Raji (cell line): ENCODE data around the gene CHRNB2.

Experiments used
- POLR2A ChIP-seq: IDR thresholded peaks from 2 replicates; pipeline ENCODE4 v1.6.1; 2011; ENCODE audit warnings: low read depth, low read length, control low read depth; ENCODE audit not compliant: insufficient read depth

Gene CHRNB2

DNA sequence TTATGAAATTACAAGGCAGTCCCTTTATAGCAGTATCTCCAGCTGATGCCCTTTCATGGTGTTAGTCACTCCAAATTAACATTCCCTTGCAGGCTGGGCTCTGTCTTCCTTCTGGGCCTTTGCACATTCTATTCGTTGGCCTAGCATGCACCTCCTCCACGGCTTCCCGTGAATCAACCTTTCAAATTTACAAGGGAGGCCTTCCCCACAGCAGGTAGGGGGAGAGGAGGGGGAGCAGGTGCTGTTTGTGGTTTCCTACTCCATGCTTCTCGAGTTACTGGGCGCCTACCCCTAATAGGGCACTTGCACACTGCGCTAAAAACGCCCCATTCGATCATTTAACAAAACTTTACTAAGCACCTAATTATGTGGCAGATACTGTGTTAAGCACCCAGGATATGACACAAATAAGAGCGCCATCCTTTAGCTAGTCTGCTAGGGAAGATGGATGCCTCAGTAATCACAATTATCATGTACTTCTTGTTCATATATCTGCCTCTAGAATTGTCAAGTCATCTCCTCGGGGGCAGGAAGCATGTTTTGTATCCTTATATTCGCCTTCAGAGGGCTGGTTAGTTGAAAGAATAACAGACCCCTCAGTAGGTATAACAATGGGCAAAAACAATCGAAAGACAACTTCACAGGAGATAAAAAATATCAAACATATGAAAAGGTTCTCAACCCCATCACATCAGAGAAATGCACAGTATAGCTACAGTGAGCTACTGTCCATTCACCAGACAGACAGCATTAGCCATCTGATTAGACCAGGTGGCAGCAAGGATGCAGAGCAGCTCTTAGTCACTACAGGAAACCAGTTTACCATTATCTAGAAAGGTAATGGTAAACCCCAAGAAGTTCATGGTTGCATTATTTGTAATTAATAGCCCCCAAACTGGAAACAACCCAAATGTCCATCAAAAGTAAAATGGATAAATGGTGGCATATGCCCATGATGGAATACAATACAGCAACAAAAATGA is 42.1 kb downstream of the CHRNB2 start:
- no peak for TF ChIP-seq POLR2A

DNA sequence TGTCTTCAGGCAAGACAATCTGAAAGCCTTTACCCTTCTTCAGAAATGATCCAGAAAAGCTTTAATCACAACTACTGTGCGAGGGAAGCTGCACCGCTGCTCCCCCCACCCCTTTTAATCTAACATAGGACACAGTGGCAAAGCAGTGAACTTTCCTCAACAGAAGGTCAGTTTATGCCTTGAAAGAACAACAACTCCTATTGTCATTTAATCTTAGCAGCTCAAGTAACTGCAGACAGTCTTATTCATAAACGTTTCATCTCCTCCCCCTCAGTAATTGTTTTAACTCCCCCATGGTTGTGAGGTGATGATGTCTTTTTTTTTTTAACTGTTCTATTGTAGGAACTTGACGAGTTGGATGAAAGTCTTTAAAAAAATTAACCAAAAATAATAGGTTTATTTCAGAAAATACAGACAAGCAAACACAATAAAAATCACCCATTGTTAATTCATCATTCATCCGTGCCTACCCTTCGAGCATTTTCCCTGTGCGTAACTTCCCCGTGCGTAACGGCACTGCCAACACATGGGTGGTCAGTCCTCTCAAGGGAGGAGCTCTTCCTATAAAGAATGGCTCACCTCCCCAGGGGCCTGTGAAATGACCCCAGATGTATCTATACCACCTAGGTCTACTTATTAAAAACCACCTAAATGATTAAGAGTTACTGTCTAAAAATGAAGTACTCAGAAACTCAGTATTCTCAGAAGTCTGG is 43.7 kb downstream of the CHRNB2 start:
- no peak for TF ChIP-seq POLR2A

DNA sequence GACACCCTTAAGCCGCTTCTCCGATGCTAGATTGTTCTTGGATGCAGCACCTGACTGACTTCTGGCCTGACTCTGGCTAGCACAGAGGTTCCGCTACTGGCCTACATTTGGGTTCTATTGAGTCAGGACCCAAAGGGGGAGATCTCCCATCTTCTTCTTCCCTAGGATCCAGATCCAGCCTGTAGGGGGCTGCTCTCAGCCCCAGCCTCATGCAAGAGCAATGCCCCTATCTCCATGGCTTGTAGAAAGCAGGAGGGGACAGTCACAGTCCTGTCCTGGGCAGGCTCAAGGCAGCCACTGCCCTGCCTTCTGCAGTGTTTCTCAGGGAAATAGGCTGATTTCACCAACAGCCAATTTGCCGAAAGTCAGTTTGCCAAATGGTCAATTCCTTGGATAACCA is 46.7 kb downstream of the CHRNB2 start:
- no peak for TF ChIP-seq POLR2A

DNA sequence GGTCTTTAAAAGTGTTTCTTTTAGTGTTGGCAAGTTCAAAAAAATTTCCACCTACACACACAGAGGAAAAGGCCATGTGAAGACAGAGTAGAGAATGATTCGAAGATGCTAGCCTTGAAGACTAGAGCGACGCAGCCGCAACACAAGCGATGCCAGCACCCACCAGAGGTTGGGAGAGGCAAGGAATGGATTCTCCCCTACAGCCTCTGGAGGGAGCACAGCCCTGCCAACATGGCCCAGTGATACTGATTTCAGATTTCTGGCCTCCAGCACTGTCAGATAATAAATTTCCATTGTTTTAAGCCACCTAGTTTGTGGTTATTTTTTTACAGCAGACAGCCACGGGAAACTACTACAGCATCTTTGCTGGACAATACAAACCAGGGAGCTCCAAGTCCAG is 47.3 kb downstream of the CHRNB2 start:
- no peak for TF ChIP-seq POLR2A

DNA sequence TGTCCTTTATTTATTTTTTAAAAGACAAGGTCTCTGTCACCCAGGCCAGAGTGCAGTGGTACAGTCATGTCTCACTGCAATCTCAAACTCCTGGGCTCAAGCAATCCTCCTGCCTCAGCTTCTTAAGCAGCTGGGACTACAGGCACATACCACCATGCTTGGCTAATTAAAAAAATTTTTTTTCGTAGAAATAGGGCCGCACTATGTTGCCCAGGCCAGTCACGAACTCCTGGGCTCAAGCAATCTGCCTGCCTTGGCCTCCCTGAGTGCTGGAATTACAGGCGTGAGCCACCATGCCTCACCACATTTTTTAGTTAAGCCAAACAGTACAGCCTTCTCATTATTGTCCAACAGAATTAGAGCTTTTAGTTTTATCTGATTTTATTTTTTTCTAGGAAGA is 47.8 kb downstream of the CHRNB2 start:
- no peak for TF ChIP-seq POLR2A

DNA sequence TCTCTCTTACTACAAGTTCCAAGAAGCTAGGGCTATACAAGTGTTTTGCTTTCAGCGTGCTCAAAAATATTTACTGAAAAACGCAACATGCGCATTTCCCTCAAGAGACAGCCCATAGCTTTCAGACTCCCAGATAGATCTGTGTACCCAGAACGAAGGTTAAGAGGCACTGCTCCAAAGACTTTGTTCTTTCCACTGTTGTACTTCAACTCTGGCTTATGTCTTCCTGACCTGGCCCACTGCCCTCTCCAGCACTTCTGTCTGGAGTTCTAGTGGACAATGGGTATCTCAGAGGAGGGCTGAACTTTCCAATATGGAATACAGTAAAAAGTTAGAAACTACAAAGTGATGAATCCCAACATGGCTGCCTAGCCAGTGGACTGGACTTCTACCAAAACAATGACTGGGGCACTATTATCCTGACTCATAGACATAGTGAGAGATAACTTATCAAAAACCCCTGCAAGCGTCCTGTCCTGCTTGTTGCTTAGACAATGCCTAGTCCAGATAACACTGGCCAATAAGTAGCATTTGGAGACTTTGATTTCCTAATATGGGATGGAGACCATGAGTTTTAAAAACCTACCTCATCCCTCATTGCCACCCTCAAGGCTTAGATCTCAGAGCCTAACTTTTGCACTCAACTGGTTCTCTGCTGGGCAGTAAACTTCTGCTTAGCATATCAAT is 49.2 kb downstream of the CHRNB2 start:
- no peak for TF ChIP-seq POLR2A

DNA sequence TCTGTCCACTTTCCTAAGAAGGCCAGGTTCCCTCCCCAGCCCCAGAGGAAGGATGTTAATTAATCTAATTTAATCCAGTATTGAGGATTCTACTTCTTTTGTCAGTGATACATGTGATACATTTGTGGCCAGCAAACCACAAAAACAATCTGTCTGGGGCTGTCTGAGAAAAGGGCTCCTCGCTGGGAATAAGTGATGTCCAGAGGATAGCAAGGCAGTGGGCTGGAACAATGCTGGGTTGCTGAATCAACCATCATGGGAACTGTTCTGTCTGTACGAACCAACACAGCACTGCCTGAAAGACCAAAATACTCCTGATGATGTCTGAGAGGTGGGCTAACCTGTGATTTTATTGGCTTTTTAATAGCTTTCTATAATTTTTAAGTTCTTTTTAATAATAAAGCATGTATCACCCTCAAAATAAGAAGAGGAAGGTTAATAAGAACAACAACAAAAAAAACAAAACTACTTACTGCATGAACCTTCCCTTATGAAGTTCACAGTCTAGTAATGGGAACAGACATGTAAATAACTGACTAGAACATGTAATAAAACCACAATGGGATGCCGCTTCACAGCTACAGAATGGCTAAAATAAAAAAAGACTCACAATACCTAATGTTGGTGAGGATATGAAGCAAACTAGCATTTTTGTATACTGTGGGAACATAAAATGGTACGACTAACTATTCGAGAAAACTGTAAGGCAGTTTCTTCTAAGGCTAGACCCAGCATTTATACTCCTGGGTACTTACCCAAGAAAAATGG is 51.8 kb downstream of the CHRNB2 start:
- no peak for TF ChIP-seq POLR2A

DNA sequence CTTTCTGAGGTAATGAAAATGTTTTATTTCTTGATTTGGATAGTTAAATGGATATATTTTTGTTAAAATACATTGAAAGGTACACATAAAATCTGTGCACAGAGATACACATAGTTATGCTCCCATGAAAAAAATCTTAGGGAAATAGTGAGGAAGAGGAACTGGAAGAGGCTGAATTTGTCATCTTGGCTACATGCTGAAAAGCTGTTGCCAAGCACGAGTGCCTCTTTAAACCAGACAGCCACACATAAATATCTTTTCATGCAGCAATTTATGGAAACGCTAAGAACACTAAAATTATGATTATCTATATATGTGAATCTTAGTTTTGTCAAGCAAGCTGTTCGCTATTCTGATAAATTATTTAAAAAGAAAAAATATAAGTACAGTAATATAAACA is 53.2 kb downstream of the CHRNB2 start:
- no peak for TF ChIP-seq POLR2A

DNA sequence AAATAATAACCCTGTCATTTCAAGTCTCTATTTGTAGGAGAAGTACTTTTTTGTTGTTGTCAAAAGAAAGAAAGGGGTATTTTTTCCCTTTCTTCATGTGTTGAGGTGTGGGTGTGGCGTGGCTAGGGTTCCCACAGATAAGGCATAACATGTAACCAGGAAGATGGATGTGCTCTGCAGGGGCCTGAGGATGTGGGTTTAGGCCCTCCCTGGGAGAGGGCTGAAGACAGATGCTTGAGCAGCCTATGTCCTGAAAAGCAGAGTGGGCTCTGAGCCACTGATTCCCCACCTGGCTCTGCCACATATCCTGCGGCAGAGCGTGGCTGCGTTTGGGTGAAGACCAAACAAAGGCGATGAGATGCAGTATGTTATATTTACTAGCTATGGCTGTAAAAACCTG is 54.3 kb downstream of the CHRNB2 start:
- TF ChIP-seq POLR2A: no peak

DNA sequence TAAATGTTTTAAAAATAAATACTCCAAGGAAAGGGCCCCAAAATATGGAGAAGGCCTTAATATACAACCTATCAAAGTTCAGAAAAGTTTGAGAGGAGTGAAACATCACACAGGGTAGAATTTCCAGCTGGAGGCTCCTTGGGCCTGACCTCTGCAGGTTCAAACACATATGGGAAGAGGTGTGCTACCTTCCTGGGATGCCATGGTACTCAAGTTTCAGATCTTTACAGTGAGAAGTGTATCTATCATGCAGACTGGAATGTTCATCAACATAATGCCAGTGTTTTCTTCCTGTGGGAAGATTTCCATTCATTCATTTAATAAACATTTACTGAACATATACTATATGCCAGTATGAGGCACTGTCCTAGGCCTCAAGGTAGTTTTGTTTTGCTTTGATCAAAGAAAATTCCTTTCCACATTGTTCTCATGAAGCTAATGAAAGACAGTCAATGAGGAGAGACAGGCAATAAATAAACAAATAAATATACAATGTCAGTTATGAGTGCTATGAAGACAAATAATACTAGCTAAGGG is 55.0 kb downstream of the CHRNB2 start:
- TF ChIP-seq POLR2A: no peak

DNA sequence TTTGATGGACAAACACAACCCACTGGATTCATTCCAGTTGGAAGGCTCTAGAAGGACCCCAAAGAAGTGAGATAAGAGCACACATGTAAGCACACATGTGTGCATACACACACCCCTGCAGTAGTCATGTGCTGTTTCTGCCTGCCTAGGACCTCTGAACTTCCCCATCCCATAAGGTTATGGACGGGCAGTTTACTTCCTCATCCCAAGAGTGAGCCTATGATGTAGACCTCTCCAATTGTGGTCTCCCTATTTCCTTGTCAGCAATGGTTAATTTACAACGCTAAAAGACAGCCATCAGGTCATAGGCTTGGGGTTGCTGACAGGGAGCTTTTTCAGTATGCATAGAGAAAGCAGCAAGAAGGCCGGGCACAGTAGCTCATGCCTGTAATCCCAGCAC is 55.8 kb downstream of the CHRNB2 start:
- no peak for TF ChIP-seq POLR2A

DNA sequence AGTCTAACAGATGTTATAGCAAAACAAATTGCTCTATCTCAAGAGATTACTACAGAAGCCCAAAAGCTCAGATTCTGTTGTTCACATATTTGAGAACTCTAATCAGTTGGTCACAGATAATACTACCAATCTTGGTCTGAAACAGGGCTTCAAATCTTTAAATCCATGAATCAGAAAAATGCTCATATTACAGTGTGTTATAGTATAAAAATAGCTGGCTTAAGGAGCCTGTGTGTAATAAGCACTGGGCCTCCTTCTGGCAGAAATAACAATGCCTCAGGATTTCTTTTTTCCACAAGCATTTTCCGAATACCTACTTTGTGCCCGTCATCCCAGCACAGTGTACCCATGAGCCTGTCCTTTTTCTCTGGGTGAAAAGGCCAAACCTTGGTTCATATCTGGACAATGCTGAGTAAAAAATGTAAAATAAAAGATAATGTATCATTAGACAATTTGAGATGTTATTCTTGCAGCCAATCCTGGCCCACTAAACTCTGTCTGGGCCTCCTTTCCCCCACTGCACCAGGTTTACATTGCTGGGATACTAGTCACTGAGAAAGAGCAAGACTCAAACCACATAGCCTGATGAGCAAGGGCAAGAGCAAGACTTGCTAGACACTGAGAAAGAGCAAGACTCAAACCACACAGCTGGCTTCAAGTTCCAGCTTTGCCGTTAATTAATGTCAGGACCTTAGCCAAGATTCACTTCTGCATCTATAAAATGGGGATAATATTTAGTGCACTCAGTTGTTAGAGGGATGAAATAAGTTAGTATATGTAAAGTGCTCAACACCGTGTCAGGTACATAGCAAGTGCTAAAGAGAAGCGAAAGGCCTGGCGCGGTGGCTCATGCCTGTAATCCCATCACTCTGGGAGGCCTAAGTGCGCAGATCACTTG is 57.4 kb downstream of the CHRNB2 start:
- TF ChIP-seq POLR2A: no peak

DNA sequence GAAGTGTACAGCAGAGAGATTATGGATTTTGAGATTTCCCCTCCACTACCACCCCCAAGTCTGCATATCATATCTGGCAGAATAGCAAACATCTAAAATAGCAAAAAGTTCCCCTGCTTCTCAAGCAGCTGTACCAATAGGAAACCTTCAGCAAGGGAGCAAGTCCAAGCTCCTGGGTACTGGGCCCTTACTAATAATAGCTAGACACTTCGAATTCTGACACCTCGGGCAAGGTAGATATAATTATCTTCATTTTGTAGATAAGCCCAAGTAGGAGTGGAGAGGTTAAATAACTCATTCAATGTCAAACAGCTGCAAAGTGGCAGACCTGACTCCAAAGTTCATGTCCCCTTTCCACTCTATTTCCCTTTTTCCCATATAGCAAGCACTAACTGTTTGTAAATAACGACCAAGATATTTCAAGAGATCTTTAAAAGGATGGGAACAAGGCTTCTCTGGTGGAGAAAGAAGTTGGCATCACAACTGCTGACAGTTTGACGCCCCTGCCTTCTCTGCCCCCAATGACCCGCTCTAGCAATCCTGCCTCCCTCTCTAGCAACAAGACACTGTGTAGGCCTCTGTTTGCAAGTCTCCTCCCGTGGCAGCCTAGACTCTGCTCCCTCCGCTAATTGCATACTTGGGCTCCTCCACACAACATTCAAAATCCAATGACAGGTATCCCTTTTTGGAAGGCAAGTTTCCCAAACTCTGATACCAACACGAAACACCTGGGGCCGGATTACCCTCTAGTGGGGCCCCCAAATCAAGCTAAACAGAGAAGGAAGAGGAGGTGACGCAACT is 59.1 kb downstream of the CHRNB2 start:
- TF ChIP-seq POLR2A: no peak
